ENCODE results near the gene SRSF3.

SRSF3 gene

DNA sequence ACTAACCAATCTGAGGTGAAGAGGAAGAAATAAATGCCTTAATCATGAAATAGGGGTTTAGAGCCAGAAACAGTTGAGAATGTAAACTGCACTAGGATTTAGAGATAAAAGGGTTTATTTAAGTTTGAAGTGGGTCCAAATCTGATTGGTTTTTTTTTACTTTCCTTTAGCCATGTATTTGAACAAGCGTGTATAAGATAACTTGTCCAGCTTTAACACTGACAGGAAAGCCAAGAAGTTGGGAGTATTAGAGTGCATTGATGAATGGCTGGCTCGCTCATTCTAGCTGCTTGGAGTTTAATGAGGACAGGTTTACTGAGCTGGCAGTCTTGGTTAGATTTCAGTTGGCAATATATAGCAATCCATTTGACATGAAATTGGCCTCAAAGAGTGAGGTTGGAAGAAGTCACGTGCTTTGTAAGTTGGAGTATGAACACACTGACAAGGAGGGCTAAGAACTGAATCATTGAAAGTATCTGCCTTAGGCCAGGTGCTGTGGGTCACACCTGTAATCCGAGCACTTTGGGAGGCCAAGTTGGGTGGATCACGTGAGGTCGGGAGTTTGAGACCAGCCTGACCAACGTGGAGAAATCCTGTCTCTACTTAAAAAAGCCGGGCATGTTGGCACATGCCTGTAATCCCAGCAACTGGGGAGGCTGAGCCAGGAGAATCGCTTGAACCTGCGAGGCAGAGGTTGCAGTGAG, 13.7 kb downstream of the SRSF3 start (continued):
- TF ChIP-seq, protein P1, sequence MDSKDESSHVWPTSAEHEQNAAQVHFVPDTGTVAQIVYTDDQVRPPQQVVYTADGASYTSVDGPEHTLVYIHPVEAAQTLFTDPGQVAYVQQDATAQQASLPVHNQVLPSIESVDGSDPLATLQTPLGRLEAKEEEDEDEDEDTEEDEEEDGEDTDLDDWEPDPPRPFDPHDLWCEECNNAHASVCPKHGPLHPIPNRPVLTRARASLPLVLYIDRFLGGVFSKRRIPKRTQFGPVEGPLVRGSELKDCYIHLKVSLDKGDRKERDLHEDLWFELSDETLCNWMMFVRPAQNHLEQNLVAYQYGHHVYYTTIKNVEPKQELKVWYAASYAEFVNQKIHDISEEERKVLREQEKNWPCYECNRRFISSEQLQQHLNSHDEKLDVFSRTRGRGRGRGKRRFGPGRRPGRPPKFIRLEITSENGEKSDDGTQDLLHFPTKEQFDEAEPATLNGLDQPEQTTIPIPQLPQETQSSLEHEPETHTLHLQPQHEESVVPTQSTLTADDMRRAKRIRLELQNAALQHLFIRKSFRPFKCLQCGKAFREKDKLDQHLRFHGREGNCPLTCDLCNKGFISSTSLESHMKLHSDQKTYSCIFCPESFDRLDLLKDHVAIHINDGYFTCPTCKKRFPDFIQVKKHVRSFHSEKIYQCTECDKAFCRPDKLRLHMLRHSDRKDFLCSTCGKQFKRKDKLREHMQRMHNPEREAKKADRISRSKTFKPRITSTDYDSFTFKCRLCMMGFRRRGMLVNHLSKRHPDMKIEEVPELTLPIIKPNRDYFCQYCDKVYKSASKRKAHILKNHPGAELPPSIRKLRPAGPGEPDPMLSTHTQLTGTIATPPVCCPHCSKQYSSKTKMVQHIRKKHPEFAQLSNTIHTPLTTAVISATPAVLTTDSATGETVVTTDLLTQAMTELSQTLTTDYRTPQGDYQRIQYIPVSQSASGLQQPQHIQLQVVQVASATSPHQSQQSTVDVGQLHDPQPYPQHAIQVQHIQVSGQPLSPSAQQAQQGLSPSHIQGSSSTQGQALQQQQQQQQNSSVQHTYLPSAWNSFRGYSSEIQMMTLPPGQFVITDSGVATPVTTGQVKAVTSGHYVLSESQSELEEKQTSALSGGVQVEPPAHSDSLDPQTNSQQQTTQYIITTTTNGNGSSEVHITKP (tag by site-specific recombination; IDR thresholded peaks at IDR 0.05), result peak; percentile 30; the same call in 1 of the 2 replicates
- TF ChIP-seq, protein P2, sequence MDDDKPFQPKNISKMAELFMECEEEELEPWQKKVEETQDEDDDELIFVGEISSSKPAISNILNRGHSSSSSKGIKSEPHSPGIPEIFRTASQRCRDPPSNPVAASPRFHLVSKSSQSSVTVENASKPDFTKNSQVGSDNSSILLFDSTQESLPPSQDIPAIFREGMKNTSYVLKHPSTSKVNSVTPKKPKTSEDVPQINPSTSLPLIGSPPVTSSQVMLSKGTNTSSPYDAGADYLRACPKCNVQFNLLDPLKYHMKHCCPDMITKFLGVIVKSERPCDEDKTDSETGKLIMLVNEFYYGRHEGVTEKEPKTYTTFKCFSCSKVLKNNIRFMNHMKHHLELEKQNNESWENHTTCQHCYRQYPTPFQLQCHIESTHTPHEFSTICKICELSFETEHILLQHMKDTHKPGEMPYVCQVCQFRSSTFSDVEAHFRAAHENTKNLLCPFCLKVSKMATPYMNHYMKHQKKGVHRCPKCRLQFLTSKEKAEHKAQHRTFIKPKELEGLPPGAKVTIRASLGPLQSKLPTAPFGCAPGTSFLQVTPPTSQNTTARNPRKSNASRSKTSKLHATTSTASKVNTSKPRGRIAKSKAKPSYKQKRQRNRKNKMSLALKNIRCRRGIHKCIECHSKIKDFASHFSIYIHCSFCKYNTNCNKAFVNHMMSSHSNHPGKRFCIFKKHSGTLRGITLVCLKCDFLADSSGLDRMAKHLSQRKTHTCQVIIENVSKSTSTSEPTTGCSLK (tag by site-specific recombination; IDR thresholded peaks at IDR 0.05), result no peak
- TF ChIP-seq ZNF701 (tag by site-specific recombination; IDR thresholded peaks at IDR 0.05), result no peak
- TF ChIP-seq, protein P3, sequence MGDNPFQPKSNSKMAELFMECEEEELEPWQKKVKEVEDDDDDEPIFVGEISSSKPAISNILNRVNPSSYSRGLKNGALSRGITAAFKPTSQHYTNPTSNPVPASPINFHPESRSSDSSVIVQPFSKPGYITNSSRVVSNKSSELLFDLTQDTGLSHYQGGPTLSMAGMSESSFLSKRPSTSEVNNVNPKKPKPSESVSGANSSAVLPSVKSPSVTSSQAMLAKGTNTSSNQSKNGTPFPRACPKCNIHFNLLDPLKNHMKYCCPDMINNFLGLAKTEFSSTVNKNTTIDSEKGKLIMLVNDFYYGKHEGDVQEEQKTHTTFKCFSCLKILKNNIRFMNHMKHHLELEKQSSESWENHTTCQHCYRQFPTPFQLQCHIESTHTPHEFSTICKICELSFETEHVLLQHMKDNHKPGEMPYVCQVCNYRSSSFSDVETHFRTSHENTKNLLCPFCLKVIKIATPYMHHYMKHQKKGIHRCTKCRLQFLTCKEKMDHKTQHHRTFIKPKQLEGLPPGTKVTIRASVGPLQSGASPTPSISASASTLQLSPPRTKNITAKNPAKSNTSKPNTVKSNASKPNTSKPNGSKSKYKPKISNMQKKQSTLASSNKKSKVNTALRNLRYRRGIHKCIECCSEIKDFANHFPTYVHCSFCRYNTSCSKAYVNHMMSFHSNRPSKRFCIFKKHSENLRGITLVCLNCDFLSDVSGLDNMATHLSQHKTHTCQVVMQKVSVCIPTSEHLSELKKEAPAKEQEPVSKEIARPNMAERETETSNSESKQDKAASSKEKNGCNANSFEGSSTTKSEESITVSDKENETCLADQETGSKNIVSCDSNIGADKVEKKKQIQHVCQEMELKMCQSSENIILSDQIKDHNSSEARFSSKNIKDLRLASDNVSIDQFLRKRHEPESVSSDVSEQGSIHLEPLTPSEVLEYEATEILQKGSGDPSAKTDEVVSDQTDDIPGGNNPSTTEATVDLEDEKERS (tag by site-specific recombination; IDR thresholded peaks at IDR 0.05), result no peak
- peak; percentile 49; the same call in 1 of the 2 replicates for TF ChIP-seq ZBTB17 (tag by site-specific recombination; IDR thresholded peaks at IDR 0.05)
- 0 out of 2 replicates have a peak, but pooled peaks have one; percentile 28 for TF ChIP-seq SP7 (tag by site-specific recombination; IDR thresholded peaks at IDR 0.05)
- TF ChIP-seq ZEB2 (tag by site-specific recombination; IDR thresholded peaks at IDR 0.05), result peak; percentile 34; the same call in 1 of the 2 replicates

DNA sequence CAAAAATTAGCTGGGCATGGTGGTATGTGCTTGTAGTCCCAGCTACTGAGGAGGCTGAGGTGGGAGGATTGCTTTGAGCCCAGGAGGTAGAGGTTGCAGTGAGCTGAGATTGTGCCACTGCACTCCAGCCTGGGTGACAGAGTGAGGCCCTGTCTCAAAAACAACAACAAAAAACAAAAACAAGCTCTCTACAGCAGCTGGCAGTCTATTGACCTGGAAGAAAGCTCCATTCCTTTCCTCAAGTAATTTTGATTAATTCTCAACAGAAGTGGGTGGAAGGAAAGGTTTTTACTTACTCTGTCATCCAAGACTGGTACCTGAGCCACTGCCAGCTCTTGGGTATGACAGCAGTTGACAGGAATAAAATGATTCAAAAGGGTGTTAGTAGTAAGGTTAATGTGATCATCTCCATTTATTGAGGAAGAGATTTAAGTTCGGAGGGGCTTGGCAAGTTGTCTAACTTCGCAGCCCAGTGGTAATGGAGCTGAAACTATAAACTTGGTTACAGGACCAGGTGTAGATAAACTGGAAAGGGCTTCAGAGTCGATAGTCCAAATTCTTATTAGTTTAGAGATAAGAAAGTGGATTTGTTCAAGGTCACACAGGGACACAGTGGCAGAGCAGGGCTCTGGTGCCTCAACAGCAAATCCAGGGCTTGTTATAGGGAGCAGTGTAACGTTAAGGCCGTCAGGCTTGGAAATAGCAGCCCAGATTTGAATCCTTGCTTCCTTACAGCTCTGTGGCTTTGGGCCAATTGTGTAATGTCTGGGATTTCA, 14.8 kb downstream of the SRSF3 start:
- ChIA-PET CTCF (interaction anchor here (0.5 to 10.2 kb wide), 5 partner anchors 96 to 409 kb away, joined by 3 to 156 read pairs (median 6); no protein-coding TSS in a partner anchor), POLR2A (interaction anchor here (0.6 to 5.2 kb wide), 11 partner anchors 8 to 299 kb away, joined by 3 to 25 read pairs (median 4); no protein-coding TSS in a partner anchor)
- H3K27ac ChIP-seq (ENCODE audit: extremely low read depth, low read depth, low read length), result peak overlapping the region; percentile 70; the same call in 1 of the 2 replicates
- no peak for TF ChIP-seq ZNF660 (tag by site-specific recombination; IDR thresholded peaks at IDR 0.05)
- TF ChIP-seq, protein P4, sequence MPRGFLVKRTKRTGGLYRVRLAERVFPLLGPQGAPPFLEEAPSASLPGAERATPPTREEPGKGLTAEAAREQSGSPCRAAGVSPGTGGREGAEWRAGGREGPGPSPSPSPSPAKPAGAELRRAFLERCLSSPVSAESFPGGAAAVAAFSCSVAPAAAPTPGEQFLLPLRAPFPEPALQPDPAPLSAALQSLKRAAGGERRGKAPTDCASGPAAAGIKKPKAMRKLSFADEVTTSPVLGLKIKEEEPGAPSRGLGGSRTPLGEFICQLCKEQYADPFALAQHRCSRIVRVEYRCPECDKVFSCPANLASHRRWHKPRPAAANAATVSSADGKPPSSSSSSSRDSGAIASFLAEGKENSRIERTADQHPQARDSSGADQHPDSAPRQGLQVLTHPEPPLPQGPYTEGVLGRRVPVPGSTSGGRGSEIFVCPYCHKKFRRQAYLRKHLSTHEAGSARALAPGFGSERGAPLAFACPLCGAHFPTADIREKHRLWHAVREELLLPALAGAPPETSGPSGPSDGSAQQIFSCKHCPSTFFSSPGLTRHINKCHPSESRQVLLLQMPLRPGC (tag by site-specific recombination; IDR thresholded peaks at IDR 0.05), result no peak
- TF ChIP-seq ZNF558 (tag by site-specific recombination; IDR thresholded peaks at IDR 0.05), result no peak
- TF ChIP-seq, protein P5, sequence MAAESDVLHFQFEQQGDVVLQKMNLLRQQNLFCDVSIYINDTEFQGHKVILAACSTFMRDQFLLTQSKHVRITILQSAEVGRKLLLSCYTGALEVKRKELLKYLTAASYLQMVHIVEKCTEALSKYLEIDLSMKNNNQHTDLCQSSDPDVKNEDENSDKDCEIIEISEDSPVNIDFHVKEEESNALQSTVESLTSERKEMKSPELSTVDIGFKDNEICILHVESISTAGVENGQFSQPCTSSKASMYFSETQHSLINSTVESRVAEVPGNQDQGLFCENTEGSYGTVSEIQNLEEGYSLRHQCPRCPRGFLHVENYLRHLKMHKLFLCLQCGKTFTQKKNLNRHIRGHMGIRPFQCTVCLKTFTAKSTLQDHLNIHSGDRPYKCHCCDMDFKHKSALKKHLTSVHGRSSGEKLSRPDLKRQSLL (tag by site-specific recombination; IDR thresholded peaks at IDR 0.05), result no peak
- TF ChIP-seq ZFP69B (tag by site-specific recombination; IDR thresholded peaks at IDR 0.05), result no peak
- no peak for TF ChIP-seq ZNF133 (tag by site-specific recombination; IDR thresholded peaks at IDR 0.05)
- TF ChIP-seq ZNF670 (tag by site-specific recombination; IDR thresholded peaks at IDR 0.05; ENCODE audit: low read depth), result no peak
- TF ChIP-seq, protein P6, sequence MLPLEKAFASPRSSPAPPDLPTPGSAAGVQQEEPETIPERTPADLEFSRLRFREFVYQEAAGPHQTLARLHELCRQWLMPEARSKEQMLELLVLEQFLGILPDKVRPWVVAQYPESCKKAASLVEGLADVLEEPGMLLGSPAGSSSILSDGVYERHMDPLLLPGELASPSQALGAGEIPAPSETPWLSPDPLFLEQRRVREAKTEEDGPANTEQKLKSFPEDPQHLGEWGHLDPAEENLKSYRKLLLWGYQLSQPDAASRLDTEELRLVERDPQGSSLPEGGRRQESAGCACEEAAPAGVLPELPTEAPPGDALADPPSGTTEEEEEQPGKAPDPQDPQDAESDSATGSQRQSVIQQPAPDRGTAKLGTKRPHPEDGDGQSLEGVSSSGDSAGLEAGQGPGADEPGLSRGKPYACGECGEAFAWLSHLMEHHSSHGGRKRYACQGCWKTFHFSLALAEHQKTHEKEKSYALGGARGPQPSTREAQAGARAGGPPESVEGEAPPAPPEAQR (tag by site-specific recombination; IDR thresholded peaks at IDR 0.05), result no peak
- TF ChIP-seq ZNF146 (tag by site-specific recombination; IDR thresholded peaks at IDR 0.05), result no peak
- TF ChIP-seq, protein P7, sequence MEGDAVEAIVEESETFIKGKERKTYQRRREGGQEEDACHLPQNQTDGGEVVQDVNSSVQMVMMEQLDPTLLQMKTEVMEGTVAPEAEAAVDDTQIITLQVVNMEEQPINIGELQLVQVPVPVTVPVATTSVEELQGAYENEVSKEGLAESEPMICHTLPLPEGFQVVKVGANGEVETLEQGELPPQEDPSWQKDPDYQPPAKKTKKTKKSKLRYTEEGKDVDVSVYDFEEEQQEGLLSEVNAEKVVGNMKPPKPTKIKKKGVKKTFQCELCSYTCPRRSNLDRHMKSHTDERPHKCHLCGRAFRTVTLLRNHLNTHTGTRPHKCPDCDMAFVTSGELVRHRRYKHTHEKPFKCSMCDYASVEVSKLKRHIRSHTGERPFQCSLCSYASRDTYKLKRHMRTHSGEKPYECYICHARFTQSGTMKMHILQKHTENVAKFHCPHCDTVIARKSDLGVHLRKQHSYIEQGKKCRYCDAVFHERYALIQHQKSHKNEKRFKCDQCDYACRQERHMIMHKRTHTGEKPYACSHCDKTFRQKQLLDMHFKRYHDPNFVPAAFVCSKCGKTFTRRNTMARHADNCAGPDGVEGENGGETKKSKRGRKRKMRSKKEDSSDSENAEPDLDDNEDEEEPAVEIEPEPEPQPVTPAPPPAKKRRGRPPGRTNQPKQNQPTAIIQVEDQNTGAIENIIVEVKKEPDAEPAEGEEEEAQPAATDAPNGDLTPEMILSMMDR (tag by site-specific recombination; IDR thresholded peaks at IDR 0.05), result no peak
- H3K4me3 ChIP-seq (ENCODE audit: low read depth, low read length), result no peak overlapping the region
- H3K9me3 ChIP-seq (ENCODE audit: control insufficient read depth, insufficient read depth, low read depth, low read length), result no peaks in the 10 kb centered on the region
- H3K36me3 ChIP-seq (ENCODE audit: control insufficient read depth in 2 of 2, insufficient read depth in 1 of 2, low read length in 2 of 2), result peaks cover 56 to 92% of the 10 kb centered on the region in 2 experiments
- no peaks in the 10 kb centered on the region for H3K4me1 ChIP-seq (ENCODE audit: control insufficient read depth, insufficient read depth, low read length)
